ENCODE measurements around the gene OSBPL1A. TPM values are rescaled to one million over a fixed set of nuclear protein-coding genes. Genes with fewer than 3 reads are reported as not detected.

OSBPL1A gene
- polyA plus RNA-seq, 2 of the 4 experiments (the other 2 are of a cell fraction): 10.5 to 22.1 TPM

- TF ChIP-seq HEYL (CRISPR knock-in tag; IDR thresholded peaks at IDR 0.05): no peak
These were observed 282.6 kb downstream of the OSBPL1A start (continued) for GRCh38 chr18:24114924-24115549.

GRCh38 chr18:24112874-24113615, 284.6 kb downstream of the OSBPL1A start:
- no peak for FAIRE-seq
- H3K27ac ChIP-seq: peak overlapping the region; percentile 61 to 74; a peak in 4 of 6 replicates
- no peaks in the 10 kb centered on the region for H3K9me3 ChIP-seq
- TF ChIP-seq CHD2 (IDR thresholded peaks at IDR 0.05; ENCODE audit: low read length, partially characterized antibody) (no peak), FOSL2 (IDR thresholded peaks at IDR 0.05) (no peak), FOSL2 (CRISPR knock-in tag; IDR thresholded peaks at IDR 0.05) (peak; percentile 40; the same call in 1 of the 2 replicates), TFCP2L1 (CRISPR knock-in tag; IDR thresholded peaks at IDR 0.05) (no peak), KDM1A (IDR thresholded peaks at IDR 0.05; ENCODE audit: low read depth) (no peak), CEBPB (IDR thresholded peaks at IDR 0.05) (no peak), POLR2AphosphoS2 (conservative IDR thresholded peaks at IDR 0.05; ENCODE audit: low read length) (no peak), NFE2L2 (conservative IDR thresholded peaks at IDR 0.05; ENCODE audit: low read length) (no peak), FOXS1 (CRISPR knock-in tag; IDR thresholded peaks at IDR 0.05) (no peak), RARB (CRISPR knock-in tag; IDR thresholded peaks at IDR 0.05) (no peak), NPAS2 (CRISPR knock-in tag; IDR thresholded peaks at IDR 0.05; ENCODE audit: borderline replicate concordance) (no peak), MAFK (IDR thresholded peaks at IDR 0.05; ENCODE audit: partially characterized antibody) (peak; percentile 3), HEYL (CRISPR knock-in tag; IDR thresholded peaks at IDR 0.05) (no peak), JUN (IDR thresholded peaks at IDR 0.05) (no peak), ZFP36 (IDR thresholded peaks at IDR 0.05; ENCODE audit: borderline replicate concordance, partially characterized antibody) (no peak), PHF8 (IDR thresholded peaks at IDR 0.05; ENCODE audit: borderline replicate concordance, low read depth) (no peak), ZC3H11A (IDR thresholded peaks at IDR 0.05) (no peak)
- TF ChIP-seq, protein P1, sequence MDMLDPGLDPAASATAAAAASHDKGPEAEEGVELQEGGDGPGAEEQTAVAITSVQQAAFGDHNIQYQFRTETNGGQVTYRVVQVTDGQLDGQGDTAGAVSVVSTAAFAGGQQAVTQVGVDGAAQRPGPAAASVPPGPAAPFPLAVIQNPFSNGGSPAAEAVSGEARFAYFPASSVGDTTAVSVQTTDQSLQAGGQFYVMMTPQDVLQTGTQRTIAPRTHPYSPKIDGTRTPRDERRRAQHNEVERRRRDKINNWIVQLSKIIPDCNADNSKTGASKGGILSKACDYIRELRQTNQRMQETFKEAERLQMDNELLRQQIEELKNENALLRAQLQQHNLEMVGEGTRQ (IDR thresholded peaks at IDR 0.05): no peak
- 59% methylated on average over 10 of the region's 15 CpGs for WGBS (ENCODE audit: missing lambda C conversion rate)
- peaks cover 18% of the 10 kb centered on the region for H3K4me1 ChIP-seq
- no peak overlapping the region for H3K4me3 ChIP-seq
- POLR2A ChIA-PET: no interaction called here
- peak; percentile 10 to 30 for DNase-seq (ENCODE audit: low read depth in 1 of 2, low spot score in 1 of 2)
- peak overlapping the region; percentile 61 for H3K4me2 ChIP-seq
- CTCF ChIA-PET: interaction anchor here (0.9 to 1.1 kb wide), 2 partner anchors 37 to 195 kb away, joined by 3 read pairs; no protein-coding TSS in a partner anchor
- ATAC-seq: peak in 1 of 2 experiments; percentile 45; a peak in 2 of 6 replicates

- Histone ChIP-seq H3K4me2 (peak overlapping the region; percentile 61; the same call in 2 of the 3 replicates), H3K9me3 (no peaks in the 10 kb centered on the region), H3K4me1 (peaks cover 18% of the 10 kb centered on the region), H3K4me3 (no peak overlapping the region), H3K27ac (peak overlapping the region in 1 of 2 experiments; percentile 61; a peak in 1 of 6 replicates)
- ChIA-PET CTCF (interaction anchor here (1.1 kb wide), 1 partner anchor 36 kb away, joined by 3 read pairs; no protein-coding TSS in a partner anchor), POLR2A (interaction anchor here (1.2 kb wide), 1 partner anchor 26 kb away, joined by 3 read pairs; the partner anchor contains the start of gene CABYR)
- FAIRE-seq (no peak), ATAC-seq (no peak), DNase-seq (ENCODE audit: low read depth in 1 of 2, low spot score in 1 of 2) (no peak)
- 90% methylated on average over 4 of the region's 4 CpGs for WGBS (ENCODE audit: missing lambda C conversion rate)
- TF ChIP-seq GATA3 (IDR thresholded peaks at IDR 0.05; ENCODE audit: borderline replicate concordance) (no peak), JUNB (IDR thresholded peaks at IDR 0.05) (no peak)
These were observed 285.2 kb downstream of the OSBPL1A start for GRCh38 chr18:24112464-24112863.

Small RNA genes lying within 50 kb of the gene (small RNA-seq; reads per million reads assigned to genes)
- gene MIR320C2 (0 to 0.19 (median 0) reads per million in 6 experiments), gene RF00017 (0 reads per million in 6 experiments), gene RF00019 (0 reads per million in 6 experiments), gene RNA5SP452 (0 to 1.0 (median 0) reads per million in 6 experiments), gene RNU5A-6P (0 to 0.16 (median 0) reads per million in 6 experiments), gene RNU6-435P (0 reads per million in 6 experiments)

Other genes with a start within 250 kb of the OSBPL1A start
- gene IMPACT, start 28.8 kb upstream of the OSBPL1A start, polyA plus RNA-seq (2011; rRNA removed): 17.2 and 27.1 TPM in 2 replicates
- 8.7 to 10.9 TPM (median 10.4 TPM) in 3 replicates for gene IMPACT, start 28.8 kb upstream of the OSBPL1A start, polyA plus RNA-seq (2017; fragmentation: RNase III; extraction: RNeasy Plus Mini Kit Qiagen cat#74134 plus additional on column Dnase treatment)
- 0.07 and 0.08 TPM in 2 replicates for gene HRH4, start 62.8 kb upstream of the OSBPL1A start, polyA plus RNA-seq (2011; rRNA removed)
- 0.04 to 0.07 TPM (median 0.07 TPM) in 3 replicates for gene HRH4, start 62.8 kb upstream of the OSBPL1A start, polyA plus RNA-seq (2017; fragmentation: RNase III; extraction: RNeasy Plus Mini Kit Qiagen cat#74134 plus additional on column Dnase treatment)